Measurements from ENCODE around the gene SLC5A12. TPM values are rescaled to one million over a fixed set of nuclear protein-coding genes. Genes with fewer than 3 reads are reported as not detected.

Gene SLC5A12, protein sequence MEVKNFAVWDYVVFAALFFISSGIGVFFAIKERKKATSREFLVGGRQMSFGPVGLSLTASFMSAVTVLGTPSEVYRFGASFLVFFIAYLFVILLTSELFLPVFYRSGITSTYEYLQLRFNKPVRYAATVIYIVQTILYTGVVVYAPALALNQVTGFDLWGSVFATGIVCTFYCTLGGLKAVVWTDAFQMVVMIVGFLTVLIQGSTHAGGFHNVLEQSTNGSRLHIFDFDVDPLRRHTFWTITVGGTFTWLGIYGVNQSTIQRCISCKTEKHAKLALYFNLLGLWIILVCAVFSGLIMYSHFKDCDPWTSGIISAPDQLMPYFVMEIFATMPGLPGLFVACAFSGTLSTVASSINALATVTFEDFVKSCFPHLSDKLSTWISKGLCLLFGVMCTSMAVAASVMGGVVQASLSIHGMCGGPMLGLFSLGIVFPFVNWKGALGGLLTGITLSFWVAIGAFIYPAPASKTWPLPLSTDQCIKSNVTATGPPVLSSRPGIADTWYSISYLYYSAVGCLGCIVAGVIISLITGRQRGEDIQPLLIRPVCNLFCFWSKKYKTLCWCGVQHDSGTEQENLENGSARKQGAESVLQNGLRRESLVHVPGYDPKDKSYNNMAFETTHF
- 0.18 TPM for total RNA-seq

DNA sequence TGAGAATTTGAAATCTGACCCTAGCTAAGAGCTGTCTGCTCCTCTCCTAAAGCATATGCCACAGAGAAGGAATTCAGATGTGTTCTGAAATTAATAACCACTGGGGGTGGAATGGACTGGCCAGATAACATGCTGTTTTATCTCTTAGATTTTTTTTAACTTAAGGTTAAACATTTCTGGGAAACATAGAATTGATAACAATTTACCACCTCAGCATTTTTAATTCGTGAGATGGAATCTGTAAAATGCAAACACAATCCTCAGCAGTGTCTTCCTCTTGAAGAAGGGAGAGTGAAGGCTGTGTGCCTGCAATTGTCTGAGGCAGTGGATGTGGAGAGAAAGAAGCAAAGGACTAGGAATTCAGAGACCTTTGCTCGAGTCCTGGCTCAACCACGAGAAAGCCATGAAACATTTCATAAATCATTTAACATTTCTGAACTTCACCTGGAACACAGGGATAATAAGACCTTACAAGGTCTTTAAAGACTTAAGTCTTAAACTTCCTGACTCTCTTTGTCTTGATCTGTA lies at the start of gene SLC5A12:
Gene SLC5A12, minus strand, starts transcription at position 113 of the 528 bp plus-strand sequence. CDS start 346 bp downstream, outside the sequence.
- DNase-seq (ENCODE audit: low spot score), result no peak

DNA sequence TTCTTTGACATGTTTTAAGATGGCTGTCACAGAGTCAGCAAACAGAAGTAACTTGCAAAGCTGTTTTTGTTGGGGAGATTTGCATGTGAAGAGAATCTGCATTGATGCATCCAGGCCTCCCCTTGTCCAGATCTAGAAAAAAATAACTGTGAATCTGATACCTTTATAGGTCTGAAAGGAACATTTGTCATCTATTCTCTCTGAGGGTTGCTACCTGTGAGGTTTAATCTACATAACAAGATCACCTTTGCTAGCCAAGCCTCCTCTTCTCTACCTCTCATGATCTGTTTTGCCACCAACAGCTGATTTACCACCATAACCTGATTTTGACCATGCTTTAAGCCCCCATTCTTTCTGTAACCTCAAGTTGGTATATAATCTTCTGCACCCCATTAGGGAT lies 47.2 kb upstream of the SLC5A12 start:
- no peak for ATAC-seq

More for the DNA sequence above, at the start of gene SLC5A12:
- ATAC-seq, result no peak
- intact Hi-C loops (cut with DNase I), result no loop called here

DNA sequence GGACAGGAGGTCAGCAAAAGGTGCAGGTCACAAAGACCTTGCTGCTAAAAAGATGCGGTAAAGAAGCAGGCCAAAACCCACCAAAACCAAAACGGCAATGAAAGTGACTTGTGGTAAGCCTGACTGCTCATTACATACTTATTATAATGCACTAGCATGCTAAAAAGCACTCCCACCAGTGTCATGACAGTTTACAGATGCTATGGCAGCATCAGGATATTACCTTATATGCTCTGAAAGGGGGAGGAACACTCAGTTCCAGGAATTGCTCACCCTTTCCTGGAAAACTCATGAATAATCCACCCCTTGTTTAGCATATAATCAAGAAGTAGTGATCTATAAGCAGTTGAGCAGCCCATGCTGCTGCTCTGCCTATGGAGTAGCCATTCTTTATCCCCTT lies 45.2 kb upstream of the SLC5A12 start:
- ATAC-seq (no peak), DNase-seq (ENCODE audit: low spot score) (no peak)
- intact Hi-C loops (cut with DNase I), result no loop called here

More for the DNA sequence above, 47.2 kb upstream of the SLC5A12 start:
- intact Hi-C loops (cut with DNase I), result no loop called here
- no peak for DNase-seq (ENCODE audit: low spot score)

DNA sequence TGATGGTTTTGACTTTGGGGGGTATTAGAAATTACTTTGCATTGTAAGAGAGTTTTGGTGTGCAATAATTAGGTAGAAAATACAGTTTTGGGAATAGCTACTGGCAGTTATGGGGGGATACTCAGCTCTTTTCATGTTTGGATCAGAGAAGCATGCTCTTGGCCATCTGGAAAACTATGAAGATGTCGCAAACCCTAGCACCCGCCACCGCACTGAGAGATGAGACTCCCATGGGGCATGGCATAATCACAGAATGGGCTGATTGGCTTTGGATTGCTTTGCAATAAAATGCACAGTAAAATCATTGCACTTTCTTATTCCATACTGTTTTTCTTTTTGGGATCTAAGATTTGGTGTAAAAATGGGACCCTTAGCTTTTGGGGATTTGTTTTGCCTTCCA lies 43.5 kb upstream of the SLC5A12 start:
- intact Hi-C loops (cut with DNase I), result no loop called here
- no peak for ATAC-seq
- DNase-seq (ENCODE audit: low spot score), result no peak

DNA sequence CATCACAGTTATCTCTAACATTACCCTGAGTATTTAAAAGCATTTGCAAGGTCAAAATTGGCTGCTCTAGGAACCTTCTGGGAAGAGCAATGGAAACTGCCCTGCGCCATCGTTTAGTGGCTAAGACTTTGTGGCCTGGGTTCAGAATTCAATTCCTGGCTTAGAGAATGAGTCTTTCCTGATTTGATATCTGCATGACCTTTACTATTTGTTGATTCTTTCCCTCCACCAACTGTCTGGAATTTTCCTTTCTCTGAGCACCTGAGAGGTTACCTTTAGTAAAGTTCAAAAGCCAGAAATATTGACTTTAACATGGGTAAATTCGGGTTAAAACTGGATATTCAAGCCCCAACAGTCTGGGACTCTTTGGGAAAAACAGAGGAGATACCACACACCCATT lies 43.0 kb upstream of the SLC5A12 start:
- ATAC-seq, result no peak
- intact Hi-C loops (cut with DNase I), result no loop called here

DNA sequence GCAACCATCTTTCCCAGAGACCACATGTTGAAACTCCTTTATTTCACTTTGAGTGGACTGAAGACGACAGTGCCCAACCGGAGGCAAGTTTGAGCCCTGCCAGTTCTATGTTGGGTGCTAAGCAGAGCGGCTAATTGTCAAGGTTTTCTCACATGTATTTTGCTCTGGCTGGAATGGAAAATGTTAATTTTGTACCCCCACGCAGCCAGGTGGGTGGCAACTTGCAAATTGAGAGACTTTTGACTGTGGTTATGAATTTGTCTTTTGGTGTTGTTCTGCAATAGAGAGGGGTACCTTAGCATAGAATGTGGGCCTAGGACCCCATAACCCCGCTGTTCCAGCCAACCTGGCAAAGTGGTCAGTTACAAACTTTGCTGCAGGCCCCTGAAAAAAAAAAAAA lies 42.5 kb upstream of the SLC5A12 start:
- ATAC-seq, result no peak
- no peak for DNase-seq (ENCODE audit: low spot score)
- intact Hi-C loops (cut with DNase I), result no loop called here

More for the DNA sequence above, 43.0 kb upstream of the SLC5A12 start:
- no peak for DNase-seq (ENCODE audit: low spot score)

DNA sequence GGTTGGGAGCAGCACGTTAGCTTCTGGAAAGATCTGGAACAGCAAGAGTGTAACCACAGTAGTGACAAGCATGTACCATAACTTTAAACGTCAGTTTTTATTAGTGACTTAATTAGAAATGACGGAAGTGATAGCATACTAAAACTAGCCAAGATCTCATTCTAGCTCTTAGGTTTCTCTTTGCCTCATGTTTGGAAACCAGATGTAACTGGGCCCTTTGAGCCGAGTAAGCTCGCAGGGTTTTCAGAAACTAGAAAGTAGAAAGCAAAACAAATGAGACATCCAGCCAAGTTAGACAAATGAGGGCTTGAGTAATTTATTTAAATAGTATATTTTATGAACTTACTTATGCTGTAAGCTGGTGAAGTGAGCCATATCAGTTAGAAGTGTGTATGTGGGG lies 40.2 kb upstream of the SLC5A12 start:
- ATAC-seq (no peak), DNase-seq (ENCODE audit: low spot score) (no peak)
- intact Hi-C loops (cut with DNase I), result no loop called here

DNA sequence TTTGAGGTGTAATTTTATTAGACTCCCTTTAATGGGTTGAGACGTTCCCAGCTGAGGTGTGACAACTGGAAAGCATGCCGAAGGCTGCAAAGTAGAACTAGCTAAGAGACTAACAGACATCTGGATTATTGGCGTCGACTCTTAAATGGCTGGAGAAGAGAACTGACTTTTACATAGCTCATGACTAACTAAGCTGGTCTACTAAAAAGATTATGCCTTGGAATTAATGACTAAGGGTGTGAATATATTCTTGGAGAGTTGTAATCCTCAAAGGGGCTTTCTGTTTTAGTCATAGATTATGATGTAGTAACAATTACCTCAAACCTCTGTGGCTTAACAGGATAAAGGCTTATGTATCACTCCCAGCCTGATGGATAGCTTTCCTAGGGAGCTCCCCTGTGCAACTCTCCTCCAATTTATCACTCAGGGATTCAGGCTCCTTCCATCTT lies 39.5 kb upstream of the SLC5A12 start:
- no peak for DNase-seq (ENCODE audit: low spot score)
- intact Hi-C loops (cut with DNase I), result no loop called here
- ATAC-seq, result no peak

DNA sequence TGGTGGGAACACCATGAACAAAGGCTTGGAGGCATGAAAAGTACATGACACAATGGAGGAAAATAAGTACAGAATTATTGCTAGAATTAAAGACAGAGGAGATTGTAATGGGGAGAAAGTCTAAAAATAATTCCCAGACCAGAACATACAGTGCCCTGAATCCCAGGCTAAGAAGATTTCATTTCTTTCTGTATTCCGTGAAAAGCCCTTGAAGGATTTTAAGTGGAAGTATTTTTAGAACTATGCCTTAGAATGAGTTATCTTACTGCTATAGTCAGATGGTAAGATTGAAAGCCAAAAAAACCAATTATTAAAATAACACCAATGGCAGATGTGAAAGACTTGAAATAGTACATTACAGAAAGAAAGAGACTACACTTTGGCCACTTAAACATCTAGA lies 36.1 kb upstream of the SLC5A12 start:
- ATAC-seq, result no peak
- DNase-seq (ENCODE audit: low spot score), result no peak
- intact Hi-C loops (cut with DNase I), result no loop called here

DNA sequence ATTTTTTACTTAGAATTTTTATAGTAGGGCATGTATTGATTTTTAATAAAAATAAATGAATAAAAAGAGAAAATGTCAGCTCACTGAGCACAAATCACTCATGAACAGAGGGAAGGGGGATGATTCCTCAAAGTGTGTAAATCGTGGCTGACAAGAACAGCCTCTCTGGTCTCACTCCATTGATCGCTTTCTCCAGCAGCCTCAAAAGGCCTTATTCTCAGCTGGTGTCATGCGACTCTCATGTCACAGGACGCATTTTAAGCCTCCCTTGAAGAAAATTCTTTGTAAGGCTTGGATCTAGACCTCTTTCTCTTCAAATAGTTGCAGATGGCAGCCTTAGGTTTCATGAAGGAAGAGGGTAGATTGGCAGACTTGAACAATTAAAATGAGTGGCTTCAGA lies 33.9 kb upstream of the SLC5A12 start:
- intact Hi-C loops (cut with DNase I), result no loop called here
- DNase-seq (ENCODE audit: low spot score) (no peak), ATAC-seq (no peak)

DNA sequence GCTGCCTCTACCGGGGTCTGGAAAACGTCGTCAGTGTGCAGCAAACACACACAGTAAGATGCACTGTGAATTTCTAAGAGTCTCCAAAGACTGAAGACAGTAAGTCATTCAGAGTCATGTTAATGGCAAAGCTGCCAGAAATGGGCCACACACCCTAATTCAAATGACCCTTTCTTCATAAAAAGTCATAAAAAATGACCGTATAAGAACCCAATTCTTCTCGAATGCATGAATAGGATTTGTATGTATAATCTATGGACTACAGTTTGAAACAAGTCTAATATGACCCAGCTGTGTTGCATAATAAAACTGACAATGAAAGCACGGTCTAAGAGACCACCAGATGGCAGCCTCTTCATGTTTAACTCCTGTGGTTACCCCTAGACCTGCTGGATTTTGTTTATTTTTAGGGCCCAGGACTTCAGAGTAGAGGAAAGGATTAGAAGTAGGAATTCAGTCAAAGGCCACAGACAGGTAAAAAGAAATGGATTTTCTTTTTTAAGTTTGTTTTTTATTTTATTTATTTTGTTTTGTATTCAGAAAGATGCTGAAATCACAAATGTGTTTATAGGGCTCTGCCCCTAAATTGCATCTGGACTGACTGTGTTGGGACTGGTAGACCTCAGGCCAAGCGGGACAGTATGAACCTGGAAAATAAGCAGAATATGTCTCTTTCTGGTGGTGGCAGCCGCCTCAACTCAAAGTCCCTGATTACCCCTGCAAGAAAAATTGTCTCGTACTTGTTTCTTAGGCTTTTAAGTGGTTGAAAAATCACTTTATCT lies 32.1 kb upstream of the SLC5A12 start:
- intact Hi-C loops (cut with DNase I), result no loop called here
- ATAC-seq (peak; percentile 94), DNase-seq (ENCODE audit: low spot score) (peak; percentile 68)

DNA sequence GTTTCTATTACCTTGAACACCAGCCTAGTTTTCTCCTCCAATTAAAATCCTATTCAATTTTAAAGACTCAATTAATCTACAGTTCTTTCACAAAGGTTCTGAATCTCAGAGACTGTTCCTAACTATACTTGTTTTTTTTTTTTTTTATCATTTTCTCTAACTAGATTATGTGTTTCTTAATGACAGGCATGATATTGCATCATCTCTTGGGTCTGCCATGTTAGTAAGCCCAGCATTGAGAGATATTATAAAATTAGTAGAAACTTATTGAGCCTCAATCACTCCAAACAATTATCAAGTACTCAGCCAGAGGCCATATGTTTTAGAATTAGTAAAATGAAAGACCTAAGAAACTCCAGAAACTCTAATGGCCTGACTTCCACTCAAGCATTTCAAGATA lies 28.1 kb upstream of the SLC5A12 start:
- no peak for DNase-seq (ENCODE audit: low spot score)
- no peak for ATAC-seq
- intact Hi-C loops (cut with DNase I), result loop anchor here (2.0 kb wide), 1 partner anchor 409 kb away; no protein-coding TSS in a partner anchor

DNA sequence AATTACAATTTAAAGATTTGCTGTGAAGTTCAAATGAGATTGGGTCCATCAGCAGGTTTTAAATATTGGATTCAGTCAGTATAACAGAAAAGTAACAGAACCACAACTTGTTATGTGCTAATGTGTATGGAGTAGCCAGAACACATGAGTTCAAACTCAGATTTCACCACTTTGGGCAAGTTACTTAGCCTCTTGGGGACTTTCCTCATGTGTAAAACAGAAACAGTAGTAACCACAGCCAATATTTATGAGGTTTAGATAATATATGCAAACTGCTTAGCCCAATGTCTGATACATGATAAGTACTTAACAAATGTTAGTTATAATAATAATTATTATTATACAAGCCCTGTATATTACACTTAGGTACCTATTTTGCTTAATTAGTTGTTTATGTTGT lies 21.8 kb upstream of the SLC5A12 start:
- DNase-seq (ENCODE audit: low spot score) (no peak), ATAC-seq (no peak)
- intact Hi-C loops (cut with DNase I), result no loop called here

DNA sequence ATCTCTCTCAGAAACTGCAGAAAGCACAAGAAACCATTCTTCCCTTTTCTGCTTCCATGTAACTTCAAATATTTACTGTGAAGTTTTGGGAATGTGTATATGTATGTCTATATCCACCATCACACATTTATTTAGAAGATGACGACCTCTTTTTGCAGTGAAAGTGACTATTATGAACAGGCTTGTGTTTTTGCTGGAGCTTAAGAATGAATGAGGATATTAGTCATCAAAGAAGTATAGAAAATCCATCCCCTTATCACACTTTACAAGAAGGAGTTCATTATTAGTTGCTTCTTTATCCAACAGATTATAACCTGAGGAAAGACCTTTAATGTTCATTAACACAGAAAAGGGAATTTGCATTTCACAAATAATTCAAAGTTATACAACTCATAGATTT lies 21.1 kb upstream of the SLC5A12 start:
- intact Hi-C loops (cut with DNase I), result no loop called here
- no peak for DNase-seq (ENCODE audit: low spot score)
- no peak for ATAC-seq

DNA sequence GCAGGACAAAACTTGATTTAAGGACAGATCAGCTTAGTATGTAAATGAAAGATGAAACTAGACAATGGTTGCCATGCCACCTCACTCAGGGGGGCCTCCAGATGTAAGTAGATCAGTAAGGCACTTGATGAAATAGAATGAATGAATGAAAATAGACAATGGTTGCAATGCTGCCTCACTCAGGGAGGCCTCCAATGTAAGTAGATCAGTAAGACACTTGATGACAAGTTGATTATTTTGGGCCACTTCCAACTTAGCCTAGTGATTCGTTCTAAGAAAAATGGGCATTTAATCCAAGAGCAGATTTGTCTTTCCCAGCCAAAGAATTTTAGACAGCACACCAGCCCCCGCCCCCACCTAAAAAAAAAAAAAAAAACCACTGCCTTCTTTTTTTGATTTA lies 19.2 kb upstream of the SLC5A12 start:
- DNase-seq (ENCODE audit: low spot score) (no peak), ATAC-seq (no peak)
- intact Hi-C loops (cut with DNase I), result no loop called here

DNA sequence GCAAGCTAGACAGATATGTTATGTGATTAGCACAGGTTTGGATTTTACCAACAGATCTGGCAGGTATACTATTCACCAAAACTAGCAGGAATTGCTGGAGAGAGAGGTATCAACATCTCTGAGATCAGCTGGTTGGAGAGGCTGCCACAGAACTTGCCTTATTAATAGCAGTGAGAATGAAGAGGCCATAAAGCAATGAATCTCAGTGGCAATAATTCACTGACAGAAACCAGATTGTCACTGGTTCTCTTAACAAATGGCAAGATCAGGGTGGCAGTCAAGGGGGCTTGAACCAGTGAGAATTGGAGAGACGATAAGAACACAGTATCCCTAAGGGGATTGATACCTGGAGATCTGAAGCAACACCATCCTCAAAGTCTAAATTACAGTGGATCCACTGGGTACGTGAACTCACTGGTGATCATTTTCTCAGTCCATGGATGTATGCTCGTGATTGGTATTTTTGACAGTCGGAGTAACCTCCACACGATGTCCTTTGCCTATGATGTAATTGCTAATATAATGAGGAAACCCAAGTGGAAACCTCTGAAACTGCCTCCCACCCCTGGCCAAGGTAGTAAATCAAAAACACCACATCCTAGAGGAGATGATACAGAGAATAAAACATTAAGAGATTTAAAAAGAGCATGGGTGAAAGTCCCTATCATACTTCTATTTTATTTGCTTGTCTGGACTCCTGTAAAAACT lies 17.7 kb upstream of the SLC5A12 start:
- intact Hi-C loops (cut with DNase I), result loop anchor here (10.0 kb wide), 1 partner anchor 245 kb away; no protein-coding TSS in a partner anchor
- ATAC-seq, result no peak
- DNase-seq (ENCODE audit: low spot score), result no peak

DNA sequence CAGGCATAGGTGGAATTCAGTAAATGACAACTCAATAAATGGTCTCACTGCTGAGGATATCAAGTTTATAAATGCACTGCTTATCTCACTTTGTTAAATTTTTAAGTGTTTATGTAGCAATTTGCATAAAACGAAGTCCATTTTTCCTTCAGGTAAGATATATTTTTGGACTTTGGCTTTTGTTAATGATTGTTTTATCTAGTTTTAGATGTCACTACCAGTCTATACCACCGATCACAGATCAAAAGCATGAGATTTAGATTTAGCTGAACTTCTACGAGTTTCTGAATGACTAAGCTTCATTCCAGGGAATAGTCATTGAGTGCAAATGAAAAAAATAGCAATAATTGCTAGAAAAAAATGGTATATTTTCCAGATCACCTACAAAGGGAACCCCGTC lies 12.8 kb upstream of the SLC5A12 start:
- ATAC-seq (no peak), DNase-seq (ENCODE audit: low spot score) (no peak)
- intact Hi-C loops (cut with DNase I), result loop anchor here (10.0 kb wide), 1 partner anchor 240 kb away; no protein-coding TSS in a partner anchor

DNA sequence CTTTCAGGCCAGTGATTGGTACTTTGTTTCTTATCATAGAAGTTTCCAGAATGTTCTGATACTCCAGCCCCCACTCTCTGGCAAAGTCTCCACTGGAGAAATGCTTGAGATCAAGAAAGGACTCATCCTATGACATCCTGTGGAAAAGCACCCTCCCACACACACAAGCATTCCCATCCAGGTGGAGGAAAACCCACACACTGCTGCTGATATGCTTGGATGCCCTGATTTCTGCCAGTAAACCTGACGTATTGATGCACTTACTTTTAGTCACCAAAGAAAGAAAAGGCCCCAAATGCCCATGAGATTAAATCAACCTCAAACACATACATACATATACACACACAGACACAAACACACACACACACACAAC lies 9.2 kb upstream of the SLC5A12 start:
- DNase-seq (ENCODE audit: low spot score) (no peak), ATAC-seq (no peak)
- intact Hi-C loops (cut with DNase I), result loop anchor here (10.0 kb wide), 1 partner anchor 236 kb away; no protein-coding TSS in a partner anchor
